Stimulated activated CD8-positive, alpha-beta memory T cell treated with anti-CD3 and anti-CD28 coated beads, Interleukin-12 subunit alpha, Interleukin-12 subunit beta, amount 100 ng/mL, for 4 hours (primary cell): ENCODE results near the gene PLK5.
"Not testable (repeated sequence)": the region's sequence is repeated elsewhere in the genome, so short reads cannot be mapped to it uniquely, and the experiment has no call there.

Source experiments
- DNase-seq: peaks from one replicate; pipeline ENCODE4 v3.0.0-alpha.2; 2020; ENCODE audit warnings: low read depth

Gene PLK5

DNA sequence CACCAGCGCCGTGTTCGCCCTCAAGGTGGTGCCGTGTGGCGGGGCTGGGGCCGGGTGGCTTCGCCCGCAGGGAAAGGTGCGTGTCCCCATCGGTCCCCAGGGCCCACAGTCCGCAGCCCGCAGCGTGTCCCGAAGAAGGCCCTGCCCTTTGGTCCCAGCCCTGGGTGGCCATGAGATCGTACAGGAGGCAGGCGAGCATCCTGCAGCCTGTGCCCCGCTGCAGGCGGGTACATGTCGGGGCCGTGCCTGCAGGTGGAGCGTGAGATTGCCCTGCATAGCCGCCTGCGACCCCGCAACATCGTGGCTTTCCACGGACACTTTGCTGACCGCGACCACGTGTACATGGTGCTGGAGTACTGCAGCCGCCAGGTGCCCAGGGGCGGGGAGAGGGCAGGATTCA, 1.5 kb downstream of the PLK5 start:
- no peak for DNase-seq

DNA sequence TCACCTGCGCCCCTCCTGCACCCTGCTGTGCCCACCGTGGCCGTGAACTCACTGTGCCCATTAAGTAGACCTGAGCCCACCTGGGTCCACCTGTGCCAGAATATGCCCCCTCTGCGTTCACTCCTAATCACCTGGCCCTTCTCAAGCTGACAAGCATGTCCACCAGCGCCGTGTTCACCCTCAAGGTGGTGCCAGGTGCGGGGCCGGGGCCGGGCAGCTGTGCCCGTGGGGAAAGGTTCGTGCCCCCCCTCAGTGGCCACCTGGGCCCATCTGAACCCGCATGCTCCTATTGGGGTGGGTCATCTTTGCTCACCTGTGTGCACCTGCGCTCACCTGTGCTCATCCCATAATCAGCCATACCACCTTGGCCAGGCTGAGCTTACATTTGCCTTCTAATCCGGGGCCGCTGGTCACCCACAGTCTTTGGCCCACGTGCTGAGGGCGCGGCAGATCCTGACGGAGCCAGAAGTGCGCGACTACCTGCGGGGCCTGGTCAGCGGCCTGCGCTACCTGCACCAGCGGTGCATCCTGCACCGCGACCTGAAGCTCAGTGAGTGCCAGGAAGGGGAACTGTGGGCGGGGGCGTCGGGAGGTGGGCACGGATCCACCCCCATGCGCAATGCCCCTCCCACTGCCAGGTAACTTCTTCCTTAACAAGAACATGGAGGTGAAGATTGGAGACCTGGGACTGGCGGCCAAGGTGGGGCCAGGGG, 2.3 kb downstream of the PLK5 start:
- no peak for DNase-seq

DNA sequence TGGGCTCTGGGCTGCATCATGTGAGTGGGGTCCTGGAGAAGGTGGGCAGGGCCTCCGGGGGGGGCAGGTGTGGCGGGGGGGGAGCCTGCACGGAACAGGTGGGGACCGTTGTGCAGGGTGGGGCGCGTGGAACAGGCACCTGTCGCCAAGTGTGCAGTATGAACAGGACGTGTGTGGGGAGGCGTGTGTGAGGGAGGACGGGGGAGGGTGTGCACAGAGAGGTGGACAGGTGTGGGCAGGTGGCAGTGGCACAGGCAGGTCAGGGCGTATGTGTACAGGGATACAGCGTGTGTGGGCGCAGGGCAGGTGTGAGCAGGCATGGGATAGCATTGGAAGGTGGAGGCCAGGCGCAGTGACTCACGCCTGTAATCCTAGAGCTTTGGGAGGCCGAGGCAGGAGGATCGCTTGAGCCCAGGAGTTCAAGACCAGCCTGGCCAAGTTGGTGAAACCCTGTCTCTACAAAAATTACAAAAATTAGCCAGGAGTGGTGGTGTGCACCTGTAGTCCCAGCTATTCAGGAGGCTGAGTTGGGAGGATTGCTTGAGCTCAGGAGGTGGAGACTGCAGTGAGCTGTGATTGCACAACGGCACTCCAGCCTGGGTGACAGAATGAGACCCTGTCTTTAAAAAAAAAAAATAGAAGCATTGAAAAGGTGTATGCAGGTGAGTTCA, 3.2 kb downstream of the PLK5 start:
- no peak for DNase-seq

DNA sequence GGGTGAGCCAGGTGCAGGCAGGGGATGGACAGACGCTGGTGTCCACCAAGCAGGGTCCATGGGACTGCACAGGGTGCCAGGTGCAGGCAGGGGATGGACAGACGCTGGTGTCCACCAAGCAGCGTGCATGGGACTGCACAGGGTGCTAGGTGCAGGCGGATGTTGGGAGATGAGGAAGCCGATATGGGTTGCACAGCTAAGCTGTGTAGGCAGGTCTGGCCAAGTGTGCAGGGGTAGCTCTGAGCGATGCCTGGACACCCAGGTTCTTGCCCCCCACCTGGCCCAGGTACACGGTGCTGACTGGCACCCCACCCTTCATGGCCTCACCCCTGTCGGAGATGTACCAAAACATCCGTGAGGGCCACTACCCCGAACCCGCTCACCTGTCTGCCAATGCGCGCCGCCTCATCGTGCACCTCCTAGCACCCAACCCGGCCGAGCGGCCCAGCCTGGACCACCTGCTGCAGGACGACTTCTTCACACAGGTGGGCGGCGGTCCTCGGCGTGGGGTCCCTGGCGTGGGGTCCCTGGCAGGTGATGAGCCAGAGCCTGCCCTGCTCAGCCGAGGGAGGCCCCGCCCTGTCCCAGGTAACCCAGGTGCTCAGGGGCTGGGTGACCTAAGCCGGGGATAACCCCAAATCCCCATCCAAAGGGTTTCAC, 3.9 kb downstream of the PLK5 start:
- no peak for DNase-seq

DNA sequence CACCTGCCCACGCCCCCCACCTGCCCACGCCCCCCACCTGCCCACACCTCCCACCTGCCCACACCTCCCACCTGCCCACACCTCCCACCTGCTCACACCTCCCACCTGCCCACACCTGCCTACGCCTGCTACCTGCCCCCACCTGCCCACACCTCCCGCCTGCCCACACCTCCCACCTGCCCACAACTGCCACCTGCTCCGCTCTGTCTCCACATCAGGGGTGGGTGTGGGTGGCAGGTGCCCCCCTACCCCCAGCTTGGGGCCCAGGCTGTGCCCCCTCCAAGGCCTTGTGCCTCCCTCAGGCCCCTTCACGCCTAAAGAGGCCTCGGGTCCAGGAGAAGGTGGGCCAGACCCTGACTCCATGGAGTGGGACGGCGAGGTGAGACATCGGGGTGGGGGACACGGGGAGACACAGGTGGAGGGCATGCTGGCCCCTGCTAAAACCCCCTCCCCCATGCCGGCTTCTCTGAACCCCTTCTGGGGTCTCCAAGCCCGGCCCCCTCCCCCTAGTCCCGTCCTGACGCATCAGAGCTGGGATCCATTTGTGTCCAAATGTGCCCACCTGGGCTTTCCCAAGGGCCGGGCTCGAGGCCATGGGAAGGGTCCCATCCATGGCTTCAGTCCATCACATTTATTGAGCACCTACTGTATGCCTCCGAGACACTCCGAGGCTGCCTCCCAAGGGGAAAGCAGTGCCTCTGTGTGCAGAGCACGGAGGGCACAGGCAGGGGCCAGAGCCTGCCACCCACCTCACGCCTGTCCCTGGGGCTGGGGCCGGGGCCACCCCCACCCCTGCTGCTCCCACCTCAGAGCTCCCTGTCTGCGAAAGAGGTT, 4.9 kb downstream of the PLK5 start:
- DNase-seq: no peak

DNA sequence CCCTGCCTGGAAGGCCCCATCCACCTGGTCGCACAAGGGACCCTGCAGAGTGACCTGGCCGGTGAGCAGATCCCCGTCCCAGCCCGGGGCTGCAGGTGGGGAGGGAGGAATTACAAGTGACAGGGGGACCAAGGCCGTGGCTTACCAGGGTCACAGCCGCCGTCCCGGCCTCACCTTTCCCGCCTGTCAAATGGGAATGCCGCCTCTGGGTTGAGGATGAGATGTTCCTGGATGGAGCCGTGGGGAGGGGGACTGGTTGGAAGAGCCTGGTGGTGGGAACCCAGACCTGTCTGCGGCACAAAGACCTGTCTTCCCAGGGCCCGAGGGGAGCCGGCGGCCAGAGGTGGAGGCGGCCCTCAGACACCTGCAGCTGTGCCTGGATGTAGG, 5.5 kb downstream of the PLK5 start:
- DNase-seq: no peak

DNA sequence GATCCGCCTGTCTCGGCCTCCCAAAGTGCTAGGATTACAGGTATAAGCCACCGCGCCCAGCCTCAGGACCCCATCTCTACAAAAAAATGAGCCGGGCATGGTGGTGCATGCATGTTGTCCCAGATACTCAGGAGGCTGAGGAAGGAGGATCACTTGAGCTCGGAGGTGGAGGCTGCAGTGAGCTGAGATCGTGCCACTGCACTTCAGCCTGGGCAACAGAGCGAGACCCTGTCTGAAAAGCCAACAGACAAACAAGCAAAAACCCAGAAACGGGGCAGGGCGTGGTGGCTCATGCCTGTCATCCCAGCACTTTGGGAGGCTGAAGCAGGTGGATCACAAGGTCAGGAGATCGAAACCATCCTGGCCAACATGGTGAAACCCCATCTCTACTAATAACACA, 7.0 kb downstream of the PLK5 start:
- DNase-seq: not testable (repeated sequence)

DNA sequence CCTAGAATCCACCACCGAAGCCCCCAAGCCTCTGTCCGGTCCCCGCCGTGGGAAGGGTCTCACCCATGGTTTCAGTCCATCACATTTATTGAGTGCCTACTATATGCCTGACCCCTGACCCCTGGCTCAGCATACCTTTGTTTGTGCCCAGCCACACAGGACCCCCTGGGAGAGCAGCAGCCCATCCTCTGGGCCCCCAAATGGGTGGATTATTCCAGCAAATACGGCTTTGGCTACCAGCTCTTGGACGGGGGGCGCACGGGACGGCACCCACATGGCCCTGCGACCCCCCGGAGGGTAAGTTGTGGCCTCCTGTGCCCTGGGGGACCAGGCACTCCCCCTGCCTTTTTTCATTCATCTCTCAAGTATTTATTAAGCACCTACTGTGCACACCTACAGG, 7.7 kb downstream of the PLK5 start:
- no peak for DNase-seq

DNA sequence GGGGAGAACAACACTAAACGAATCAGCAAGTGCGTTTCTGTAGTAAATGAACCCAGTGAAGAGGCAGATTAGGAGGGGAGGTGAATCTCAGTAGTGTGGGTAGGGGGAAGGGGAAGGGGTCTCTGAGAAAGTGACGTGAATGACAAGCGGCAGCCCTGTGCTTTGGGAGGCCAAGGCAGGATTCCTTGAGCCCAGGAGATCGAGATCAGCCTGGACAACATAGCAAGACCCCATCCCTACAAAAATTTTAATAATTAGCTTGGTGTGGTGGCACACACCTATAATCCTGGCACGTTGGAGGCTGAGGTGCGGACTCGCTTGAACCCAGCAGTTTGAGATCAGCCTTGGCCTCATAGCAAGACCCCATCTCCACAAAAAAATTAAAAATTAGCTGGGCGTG, 8.1 kb downstream of the PLK5 start:
- no peak for DNase-seq

DNA sequence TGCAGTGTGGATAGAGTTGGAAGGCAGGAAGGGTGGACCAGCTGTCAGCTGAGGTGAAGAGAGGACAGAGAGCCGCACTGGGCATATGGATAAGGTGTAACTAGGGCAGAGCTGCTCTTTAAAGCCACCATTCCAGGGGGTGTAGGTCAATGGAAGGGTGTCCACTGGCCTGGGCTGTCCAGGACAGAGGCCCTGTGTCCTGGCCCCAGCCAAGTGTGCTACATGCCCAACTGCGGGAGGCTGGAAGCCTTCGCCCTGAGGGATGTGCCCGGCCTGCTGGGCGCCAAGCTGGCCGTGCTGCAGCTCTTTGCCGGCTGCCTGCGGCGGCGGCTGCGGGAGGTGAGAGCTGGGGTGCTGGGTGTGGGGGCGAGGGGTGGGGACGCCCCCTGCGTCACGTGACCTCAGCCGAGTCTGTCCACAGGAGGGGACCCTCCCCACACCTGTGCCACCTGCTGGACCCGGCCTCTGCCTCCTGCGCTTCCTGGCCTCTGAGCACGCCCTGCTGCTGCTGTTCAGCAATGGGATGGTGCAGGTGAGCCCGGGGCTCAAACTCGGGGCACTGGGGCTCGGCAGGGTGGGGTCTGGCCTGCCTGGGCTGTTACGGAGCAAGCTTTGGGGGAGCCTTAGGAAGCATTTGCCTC, 9.8 kb downstream of the PLK5 start:
- no peak for DNase-seq

DNA sequence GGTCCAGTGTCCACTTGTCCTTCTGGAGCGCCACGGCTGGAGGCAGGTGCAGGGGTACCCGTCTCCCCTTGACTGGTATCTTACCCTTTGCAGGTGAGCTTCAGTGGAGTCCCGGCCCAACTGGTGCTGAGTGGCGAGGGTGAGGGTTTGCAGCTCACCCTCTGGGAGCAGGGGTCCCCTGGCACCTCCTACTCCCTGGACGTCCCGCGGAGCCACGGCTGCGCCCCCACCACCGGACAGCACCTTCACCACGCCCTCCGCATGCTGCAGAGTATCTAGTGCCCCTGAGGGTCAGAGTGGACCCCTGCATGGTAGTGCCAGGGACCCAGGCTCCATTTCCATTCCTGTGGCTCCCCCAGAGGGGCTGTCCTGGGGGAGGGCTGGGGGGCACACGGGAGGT, 11.1 kb downstream of the PLK5 start:
- no peak for DNase-seq

DNA sequence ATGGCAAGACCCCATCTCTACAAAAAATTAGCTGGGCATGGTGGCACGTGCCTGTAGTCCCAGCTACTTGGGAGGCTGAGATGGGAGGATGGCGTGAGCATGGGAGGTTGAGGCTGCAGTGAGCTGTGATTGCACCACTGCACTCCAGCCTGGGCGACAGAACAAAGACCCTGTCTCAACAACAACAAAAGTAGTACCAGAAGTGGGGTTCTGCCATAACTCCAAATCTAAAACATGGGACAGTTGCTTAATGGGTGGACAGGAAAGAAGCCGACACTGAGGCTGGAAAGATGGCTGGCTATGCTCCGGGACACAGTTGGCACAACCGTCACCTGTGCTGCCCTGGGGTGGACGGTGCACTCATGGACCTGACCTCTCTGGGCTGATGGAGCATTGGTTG, 11.8 kb downstream of the PLK5 start:
- DNase-seq: not testable (repeated sequence)

DNA sequence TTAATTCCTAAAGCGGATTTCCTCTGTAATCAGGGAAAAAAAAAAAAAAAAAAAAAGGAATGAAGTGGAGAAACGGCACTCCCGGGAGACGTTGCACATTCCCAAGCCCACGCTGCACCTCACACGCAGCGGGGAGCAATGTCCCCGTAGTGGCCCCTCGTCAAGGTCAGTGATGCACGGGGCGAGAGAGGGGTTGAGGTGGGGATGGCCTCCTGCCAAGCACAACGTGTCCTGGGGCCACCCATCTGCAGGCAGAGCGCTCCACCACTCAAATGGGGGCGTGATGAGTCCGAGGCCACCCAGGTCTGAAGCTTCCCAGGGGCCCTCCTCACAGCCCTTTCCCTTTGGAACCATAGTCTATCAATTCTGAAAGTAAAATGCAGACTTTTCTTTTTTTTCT, 15.1 kb downstream of the PLK5 start:
- no peak for DNase-seq

DNA sequence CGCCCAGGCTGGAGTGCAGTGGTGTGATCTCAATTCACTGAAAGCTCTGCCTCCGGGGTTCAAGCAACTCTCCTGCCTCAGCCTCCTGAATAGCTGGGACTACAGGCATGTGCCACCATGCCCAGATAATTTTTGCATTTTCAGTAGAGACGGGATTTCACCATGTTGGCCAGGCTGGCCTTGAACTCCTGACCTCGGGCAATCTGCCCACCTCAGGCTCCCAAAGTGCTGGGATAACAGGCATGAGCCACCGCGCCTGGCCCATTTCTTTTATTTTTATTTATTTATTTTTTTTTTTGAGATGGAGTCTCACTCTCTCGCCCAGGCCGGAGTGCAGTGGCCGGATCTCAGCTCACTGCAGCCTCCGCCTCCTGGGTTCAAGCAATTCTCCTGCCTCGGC, 15.9 kb downstream of the PLK5 start:
- not testable (repeated sequence) for DNase-seq

DNA sequence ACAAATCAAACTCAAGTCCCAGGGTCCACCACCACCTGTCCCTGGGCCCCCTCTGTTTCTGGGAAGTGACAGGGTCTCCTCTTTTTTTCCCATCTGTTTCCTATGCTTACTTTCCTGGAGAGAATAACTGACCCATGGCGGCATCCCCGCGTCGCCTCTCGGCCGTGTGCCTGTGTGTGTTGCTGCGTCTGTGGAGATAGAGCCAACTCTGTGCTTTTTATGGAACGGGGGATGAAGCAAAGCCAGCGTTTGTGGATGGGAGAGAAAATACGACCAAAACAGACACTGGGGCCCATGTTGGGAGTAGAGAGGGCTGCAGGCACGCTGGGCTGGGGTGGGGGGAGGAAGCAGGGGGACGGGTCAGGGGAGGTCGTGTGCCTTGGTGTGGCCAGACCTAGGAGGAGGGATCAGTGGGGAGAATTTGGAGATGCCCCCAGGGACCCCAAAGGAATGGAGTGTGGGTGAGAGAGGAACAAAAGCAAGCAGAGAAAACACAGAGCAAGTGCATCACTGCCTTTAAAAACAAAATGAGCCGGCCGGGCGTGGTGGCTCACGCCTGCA, 16.6 kb downstream of the PLK5 start:
- no peak for DNase-seq

DNA sequence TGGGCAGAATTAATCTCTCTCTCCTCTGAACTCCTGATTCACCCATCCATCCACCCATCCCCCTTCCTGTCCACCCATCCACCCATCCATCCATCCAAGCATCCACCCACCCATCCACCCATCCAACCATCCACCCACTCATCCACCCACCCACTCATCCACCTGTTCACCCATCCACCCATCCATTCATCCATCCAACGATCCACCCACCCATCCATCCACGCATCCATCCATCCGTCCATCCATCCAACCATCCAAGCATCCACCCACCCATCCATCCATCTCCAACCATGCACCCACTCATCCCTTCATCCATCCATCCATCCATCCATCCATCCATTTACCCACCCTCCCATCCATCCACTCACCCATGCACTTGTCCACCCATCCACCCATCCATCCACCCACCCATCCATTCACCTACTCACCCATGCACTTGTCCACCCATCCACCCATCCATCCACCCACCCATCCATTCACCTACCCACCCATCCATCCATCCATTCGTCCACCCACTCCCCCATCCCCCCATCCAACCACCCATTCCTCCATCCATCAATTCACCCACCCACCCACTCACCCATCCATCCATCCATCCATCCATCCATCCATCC, 25.6 kb downstream of the PLK5 start:
- no peak for DNase-seq

DNA sequence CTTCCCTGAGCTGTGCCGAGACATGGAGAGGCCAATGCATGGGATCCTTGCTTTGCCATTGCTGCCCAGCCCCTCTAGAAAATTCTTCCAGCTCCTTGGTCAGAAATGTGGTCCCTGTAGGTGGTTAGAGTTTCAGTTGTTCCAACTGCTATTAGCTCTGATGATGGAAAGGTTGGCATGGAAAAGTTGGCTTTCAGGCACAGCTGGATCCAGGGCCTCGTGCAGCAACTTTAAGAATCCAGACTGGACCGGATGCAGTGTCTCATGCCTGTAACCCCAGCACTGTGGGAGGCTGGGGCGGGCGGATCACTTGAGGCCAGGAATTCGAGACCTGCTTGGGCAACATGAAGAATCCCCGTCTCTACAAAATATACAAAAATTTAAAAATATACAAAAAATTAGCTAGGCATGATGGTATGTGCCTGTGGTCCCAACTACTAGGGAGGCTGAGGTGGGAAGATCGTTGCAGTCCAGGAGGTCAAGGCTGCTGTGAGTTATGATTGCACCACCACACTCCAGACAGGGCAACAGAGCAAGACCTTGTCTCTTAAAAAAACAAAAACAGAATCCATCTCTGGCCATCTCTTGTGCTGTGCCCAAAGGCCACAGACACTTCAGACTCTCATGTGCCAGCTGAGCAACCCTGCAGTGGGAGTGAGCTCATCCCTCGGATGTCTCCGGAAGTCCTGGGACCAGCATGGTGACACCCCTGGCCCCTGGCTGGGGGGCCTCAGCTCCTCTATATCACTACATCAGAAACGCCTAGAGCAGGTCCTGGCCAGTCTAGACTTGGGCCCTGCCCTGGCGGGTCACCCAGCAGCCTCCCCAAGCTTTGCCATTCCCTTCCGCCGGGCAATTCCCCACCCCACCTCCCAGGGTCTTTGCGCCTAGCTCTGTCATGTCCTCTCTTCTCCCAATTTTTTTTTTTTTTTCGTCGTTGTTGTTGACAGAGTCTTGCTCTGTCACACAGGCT, 27.5 kb downstream of the PLK5 start:
- no peak for DNase-seq

DNA sequence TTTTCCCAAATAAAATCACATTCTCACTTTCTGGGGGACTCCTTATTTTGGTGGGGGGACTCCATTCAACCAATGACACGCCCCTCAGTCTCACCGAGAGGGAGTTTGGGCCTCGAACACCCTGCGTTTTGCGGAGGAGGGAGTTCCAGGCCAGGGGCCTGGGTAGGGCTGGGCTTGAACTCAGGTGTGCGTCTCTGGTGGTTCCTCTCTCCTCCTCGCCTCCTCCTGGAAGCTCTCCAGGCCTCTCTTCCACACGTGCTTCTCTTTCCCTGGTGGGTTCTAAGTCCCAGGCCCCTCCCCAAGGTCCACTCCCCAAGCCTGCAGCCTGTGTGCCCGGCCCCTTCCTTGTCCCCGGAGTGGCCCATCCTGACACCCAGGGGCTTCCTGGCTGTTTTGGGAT, 29.5 kb downstream of the PLK5 start:
- no peak for DNase-seq

DNA sequence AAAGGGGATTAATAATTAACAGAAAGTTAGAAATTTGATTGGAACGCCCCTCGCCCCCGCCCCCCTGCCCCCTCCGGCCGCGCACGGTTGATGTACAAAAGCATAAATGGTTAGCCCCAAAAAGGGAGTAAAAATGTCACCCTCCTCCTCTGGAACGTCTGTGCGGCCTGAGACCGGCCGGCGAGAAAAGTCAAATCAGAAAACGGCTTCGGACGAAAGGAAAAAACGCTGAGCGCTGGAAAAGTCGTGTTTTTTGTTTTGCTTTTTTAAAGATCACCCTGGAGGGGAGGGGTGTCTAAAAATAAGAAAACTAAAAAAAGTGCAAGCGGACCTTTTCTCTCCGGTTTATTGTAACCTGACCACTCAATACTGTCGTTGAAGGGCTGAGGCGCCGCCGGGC, 31.1 kb downstream of the PLK5 start:
- DNase-seq: no peak
